ENCODE measurements around the gene PHF19. TPM values are rescaled to one million over a fixed set of nuclear protein-coding genes. Genes with fewer than 3 reads are reported as not detected.

Gene PHF19
- polyA plus RNA-seq (ENCODE audit: insufficient read length): 33.4 TPM

DNA sequence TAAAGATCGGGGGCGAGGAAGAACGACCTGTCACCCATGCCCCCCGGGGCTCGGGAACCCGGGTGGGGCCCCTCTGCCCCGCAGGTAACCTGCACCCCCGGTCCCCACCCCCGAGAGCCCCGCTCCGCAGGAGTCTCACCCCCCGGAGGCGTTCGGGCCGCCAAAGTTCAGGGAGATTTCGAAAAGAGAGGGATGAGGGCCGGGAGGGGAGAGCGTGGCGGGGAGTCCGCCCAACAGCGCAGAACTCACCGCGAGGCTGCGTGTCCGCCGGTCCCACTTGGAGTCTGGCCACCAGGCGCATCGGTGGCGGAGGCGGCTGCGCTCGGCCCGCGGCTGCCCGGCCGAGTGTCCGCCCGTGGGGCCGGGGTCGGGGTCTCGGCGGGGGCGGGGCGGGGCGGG is at the start of gene PHF19:
Gene PHF19, minus strand, starts transcription at position 347 of the 399 bp plus-strand sequence. CDS start 2,447 bp downstream, outside the sequence.
- no peak for DNase-seq (ENCODE audit: low read depth)

- no peak for DNase-seq (ENCODE audit: low read depth)
Measured at GRCh38 chr9:120926397-120926928, 49.5 kb upstream of the PHF19 start, which contains the start of gene TRAF1. TSS of gene TRAF1 (minus strand) at chr9:120926796. CDS start at chr9:120926075, 721 bp downstream.

GRCh38 chr9:120925535-120926396 is 48.8 kb upstream of the PHF19 start:
- DNase-seq (ENCODE audit: low read depth): no peak

- DNase-seq (ENCODE audit: low read depth): no peak
Measured at GRCh38 chr9:120924698-120925534, 47.9 kb upstream of the PHF19 start.

GRCh38 chr9:120923620-120924328 is 46.8 kb upstream of the PHF19 start:
- DNase-seq (ENCODE audit: low read depth): no peak

DNA sequence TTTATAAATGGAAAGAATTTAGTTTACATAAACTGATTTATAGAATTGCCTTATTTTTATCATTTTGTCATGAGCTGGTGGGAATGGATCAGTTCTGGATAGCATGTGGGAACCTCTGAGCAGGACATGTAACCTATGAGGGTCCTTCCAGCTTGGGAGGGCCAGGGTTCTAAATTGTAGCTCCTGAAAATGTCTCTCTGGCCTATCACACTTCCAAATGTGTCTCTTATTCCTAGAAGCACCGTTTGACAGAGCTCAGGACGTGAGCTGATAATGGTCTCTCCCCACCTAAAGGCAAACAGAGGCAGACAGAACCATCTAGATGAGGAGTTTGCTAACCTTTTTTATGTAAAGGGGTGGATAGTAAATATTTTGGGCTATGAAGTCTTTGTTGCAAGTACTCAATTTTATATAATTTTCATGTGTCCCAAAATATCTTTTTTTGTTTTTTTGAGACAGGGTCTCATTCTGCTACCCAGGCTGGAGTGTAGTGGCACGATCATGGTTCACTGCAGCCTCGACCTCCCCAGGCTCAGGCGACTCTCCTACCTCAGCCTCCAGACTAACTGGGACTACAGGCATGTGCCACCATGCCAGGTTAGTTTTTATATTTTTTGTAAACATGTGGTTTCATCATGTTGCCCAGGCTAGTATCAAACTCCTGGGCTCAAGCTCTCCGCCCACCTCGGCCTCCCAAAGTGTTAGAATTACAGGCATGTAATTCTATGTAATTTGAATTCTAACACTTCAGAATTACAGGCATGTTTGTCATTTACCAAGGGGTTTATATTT is 45.6 kb upstream of the PHF19 start:
- DNase-seq (ENCODE audit: low read depth): no peak

GRCh38 chr9:120921661-120922181 is 44.7 kb upstream of the PHF19 start:
- no peak for DNase-seq (ENCODE audit: low read depth)

DNA sequence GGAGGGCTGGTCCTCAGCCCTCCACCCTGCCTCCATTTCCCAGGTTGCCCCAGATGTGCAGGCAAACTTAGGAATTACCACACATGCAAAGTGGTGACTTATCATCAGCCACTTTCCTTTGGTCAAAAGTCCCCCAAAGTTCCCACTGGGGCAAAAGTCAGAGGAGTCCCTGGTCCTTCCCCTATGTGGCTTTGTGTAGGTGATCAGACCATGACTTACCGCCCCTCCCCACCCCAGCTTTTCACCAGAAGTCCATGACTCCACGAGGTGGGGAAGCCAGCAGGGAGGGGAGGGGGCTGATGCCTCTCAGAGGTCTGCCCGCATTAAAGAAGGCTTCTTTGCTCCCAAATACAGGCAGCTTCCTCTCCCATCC is 43.8 kb upstream of the PHF19 start:
- no peak for DNase-seq (ENCODE audit: low read depth)

DNA sequence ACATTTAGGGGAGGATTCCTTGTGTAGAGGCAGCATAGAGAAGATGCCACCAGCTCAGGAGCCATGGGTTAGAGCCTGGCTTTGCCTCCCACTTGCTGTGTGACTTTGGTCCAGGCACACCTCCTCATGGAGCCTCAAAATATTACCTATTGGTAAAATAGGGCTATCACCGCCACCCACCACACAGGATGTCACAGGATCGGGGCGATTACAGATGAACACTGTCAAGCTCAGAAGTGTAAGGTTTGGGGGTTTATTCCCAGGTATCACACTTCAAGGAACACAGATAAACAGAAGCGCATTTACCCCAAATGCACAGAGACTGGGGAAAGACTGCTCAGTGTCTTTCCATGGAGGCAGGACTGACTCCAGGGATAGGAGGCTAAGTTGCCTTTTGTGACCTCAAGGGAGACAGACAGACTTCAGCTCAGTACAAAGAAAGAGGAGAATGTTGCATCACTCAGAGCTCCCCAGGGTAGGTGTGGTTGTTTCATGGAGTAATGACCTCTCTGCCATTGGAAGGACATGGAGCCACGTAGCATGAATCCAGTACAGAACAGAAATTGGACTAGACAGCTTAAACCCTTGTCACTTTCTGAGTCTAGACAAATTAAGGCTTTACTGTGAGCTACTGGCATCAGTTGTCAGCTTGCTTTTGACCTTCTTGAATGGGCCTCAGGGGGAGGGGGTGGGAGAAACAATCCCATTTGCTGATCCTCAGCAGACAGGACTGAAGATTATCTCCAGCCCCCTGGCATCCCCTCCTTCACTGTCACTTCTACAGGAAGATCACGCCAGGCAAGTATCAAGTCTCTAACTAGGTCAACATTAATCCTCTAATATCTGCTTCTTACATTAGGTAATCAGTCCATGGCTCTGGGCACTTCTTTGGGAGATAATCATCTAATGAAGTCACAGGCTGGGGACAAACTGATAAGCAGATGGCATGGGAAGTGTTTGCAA is 43.1 kb upstream of the PHF19 start:
- no peak for DNase-seq (ENCODE audit: low read depth)

- DNase-seq (ENCODE audit: low read depth): no peak
Measured at GRCh38 chr9:120918931-120919842, 42.2 kb upstream of the PHF19 start.

- DNase-seq (ENCODE audit: low read depth): no peak
Measured at GRCh38 chr9:120917929-120918762, 41.2 kb upstream of the PHF19 start.

DNA sequence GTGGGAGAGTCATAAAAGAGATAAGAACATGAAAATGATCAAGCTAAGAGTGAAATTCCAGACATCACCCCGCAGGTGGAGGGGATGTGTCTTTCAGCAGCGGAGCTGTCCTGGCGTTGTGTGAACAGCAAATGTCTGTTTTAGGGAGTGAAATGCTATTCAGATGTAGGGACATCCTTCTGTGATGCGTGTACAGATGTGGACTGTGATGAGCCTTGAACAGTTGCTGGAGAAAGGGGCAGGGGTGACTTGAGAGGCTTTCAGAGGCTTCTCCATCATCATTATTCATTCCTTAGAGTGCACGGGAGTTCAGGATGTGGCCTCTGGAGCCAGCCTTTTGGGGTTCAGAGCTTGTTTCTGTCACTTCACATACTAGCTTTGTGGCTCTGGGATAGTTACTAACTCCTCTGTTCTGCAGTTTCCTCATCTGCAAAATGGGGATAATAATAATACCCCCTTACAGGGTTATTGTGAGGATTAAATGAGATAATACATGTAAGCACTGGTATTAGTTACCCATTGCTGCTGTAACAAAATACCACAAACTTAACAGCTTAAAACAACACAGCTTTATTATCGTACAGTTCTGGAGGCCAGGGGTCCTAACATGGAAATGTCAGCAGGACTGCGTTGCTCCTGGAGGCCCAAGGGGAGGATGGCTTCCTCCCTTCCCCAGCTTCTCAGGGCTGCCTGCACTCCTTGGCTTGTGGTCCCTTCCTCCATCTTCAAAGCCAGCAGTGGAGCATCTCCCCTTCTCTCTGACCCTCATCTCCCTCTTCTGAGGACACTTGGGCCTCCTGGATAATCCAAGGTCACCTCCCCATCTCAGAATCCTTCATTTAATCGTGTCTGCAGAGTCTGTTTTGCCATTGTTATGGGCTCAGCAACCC is 40.2 kb upstream of the PHF19 start:
- no peak for DNase-seq (ENCODE audit: low read depth)

DNA sequence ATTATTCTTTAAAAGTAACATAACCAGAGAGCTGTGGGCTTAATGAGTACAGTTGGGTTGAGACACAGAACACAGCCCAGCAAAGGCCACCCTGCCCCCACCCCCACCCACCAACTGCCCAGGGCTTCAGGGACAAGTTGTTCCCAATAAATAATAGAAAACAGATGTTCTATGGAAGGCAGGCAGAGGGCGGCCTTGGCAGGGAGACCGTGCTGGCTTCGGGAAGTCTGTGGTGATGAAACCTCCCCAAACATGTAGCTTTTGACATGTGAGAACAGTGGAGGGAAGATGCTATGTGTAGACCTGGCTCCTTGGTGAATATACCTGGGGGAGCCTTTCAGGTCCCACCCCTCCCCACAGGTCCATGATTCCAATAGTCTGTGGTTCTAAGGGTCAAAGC is 39.6 kb upstream of the PHF19 start:
- no peak for DNase-seq (ENCODE audit: low read depth)

- no peak for DNase-seq (ENCODE audit: low read depth)
Measured at GRCh38 chr9:120915854-120916470, 39.0 kb upstream of the PHF19 start.

GRCh38 chr9:120914953-120915352 is 38.0 kb upstream of the PHF19 start:
- DNase-seq (ENCODE audit: low read depth): no peak

GRCh38 chr9:120914396-120914795 is 37.4 kb upstream of the PHF19 start:
- no peak for DNase-seq (ENCODE audit: low read depth)

All from forelimb muscle (tissue), 1 donor.